Lower leg skin (tissue), 3 donors: Measurements from ENCODE around the gene TPK1.
"Not testable (repeated sequence)": the region's sequence is repeated elsewhere in the genome, so short reads cannot be mapped to it uniquely, and the experiment has no call there.

Source experiments
- CTCF ChIP-seq, 3 donors: fragments of 450-650 bp; IDR thresholded peaks; one replicate each; pipeline ENCODE4 v1.5.1; 2016; ENCODE audit warnings: antibody characterized with exemption in 3 of 3, mild to moderate bottlenecking in 3 of 3, moderate library complexity in 2 of 3
- POLR2A ChIP-seq, 2 donors: fragments of 450-650 bp; IDR thresholded peaks; one replicate each; pipeline ENCODE4 v1.6.1; 2016 to 2017; ENCODE audit warnings: antibody characterized with exemption in 2 of 2, mild to moderate bottlenecking in 1 of 2, moderate library complexity in 1 of 2

GRCh38 chr7:144800678-144801436 is 35.0 kb downstream of the TPK1 start:
- TF ChIP-seq CTCF, POLR2A (IDR thresholded peaks at IDR 0.05): not testable (repeated sequence)
